Measurements from ENCODE around the gene LHFPL2.
A peak's percentile ranks its signal among the peaks of the same experiment; 100 is the strongest.
"Not testable (repeated sequence)": the region's sequence is repeated elsewhere in the genome, so short reads cannot be mapped to it uniquely, and the experiment has no call there.

LHFPL2 gene

GRCh38 chr5:78648359-78649210 is at the start of gene LHFPL2:
Gene LHFPL2 (minus strand): TSS chr5:78648772. CDS start chr5:78510213, 138,559 bp downstream.
- no peak for DNase-seq (ENCODE audit: low read depth)

GRCh38 chr5:78696637-78697036 is 48.1 kb upstream of the LHFPL2 start:
- DNase-seq (ENCODE audit: low read depth) = no peak

- DNase-seq (ENCODE audit: low read depth) = not testable (repeated sequence)
Observed at GRCh38 chr5:78696052-78696451, 47.5 kb upstream of the LHFPL2 start.

GRCh38 chr5:78693339-78693738 is 44.8 kb upstream of the LHFPL2 start:
- DNase-seq (ENCODE audit: low read depth) = no peak

DNA sequence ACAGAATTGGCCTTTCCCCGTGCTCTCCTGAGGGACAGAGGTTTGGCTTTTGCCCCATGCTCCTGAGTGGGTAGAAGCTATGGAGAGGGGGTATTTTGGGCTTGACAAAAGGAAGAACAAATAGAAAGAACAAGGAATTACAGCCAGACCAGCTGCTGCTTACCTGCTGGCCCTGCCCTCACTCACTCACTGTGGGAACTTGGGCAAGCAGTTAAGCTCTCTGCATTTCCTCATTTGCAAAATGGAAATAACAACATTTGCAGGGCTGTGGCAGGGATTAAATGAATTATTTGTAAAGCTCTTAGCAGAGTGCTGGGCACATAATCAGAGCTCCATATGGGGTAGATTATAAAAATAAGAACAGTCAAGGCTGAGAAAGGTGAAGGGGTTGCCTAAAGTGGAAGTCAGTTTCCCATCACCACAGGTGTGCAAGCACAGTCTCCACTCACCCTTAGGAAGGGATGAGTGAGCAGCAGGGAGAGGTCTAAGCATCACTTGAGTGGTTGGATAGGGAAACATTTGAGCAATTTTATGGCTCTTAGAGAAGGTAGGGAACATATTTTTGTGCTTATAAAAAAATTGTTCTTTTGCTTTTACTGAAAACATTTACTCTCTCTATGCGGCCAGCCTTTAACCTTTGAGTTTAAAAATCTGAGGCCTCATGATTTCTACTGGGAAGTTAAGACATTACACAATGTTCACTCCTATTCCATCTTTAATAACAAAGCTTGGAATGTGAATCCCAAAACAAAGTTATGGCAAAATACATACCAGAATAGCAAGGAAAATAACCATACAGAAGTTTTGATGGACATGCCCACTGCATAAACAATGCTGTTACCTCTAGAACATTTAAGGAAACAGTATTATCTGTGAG is 42.8 kb upstream of the LHFPL2 start:
- no peak for DNase-seq (ENCODE audit: low read depth)

- no peak for DNase-seq (ENCODE audit: low read depth)
Observed at GRCh38 chr5:78690253-78690972, 41.8 kb upstream of the LHFPL2 start.

DNA sequence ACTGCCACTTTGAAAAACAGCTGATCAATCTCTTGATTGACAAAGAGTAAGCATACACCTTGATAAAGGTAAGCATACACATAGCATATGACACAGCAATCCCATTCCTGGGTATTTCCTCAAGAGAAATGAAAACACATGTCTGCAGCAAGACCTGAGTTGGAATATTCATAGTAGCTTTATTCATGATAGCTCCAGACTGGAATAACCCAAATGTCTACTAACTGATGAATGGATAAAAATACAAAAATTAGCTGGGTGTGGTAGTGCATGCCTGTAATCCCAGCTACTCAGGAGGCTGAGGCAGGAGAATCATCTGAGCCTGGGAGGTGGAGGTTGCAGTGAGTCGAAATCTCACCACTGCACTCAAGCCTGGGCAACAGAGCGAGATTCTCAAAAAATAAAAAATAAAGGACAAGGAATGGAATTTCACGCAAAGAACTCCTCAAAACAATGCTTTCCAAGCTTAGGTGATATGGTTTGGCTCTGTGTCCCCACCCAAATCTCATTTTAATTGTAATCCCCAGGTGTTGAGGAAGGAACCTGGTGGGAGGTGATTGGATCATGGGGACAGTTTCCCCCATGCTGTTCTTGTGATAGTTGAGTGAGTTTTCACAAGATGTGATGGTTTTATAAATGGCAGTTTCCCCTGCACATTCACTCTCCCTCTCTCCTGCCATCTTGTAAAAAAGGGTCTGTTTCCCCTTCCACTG is 41.1 kb upstream of the LHFPL2 start:
- DNase-seq (ENCODE audit: low read depth) = no peak

- not testable (repeated sequence) for DNase-seq (ENCODE audit: low read depth)
Observed at GRCh38 chr5:78687514-78687913, 38.9 kb upstream of the LHFPL2 start.

GRCh38 chr5:78683905-78684304 is 35.3 kb upstream of the LHFPL2 start:
- DNase-seq (ENCODE audit: low read depth) = not testable (repeated sequence)

- DNase-seq (ENCODE audit: low read depth) = no peak
Observed at GRCh38 chr5:78679905-78680304, 31.3 kb upstream of the LHFPL2 start.

- DNase-seq (ENCODE audit: low read depth) = peak; percentile 83
Observed at GRCh38 chr5:78677777-78678668, 29.5 kb upstream of the LHFPL2 start.

DNA sequence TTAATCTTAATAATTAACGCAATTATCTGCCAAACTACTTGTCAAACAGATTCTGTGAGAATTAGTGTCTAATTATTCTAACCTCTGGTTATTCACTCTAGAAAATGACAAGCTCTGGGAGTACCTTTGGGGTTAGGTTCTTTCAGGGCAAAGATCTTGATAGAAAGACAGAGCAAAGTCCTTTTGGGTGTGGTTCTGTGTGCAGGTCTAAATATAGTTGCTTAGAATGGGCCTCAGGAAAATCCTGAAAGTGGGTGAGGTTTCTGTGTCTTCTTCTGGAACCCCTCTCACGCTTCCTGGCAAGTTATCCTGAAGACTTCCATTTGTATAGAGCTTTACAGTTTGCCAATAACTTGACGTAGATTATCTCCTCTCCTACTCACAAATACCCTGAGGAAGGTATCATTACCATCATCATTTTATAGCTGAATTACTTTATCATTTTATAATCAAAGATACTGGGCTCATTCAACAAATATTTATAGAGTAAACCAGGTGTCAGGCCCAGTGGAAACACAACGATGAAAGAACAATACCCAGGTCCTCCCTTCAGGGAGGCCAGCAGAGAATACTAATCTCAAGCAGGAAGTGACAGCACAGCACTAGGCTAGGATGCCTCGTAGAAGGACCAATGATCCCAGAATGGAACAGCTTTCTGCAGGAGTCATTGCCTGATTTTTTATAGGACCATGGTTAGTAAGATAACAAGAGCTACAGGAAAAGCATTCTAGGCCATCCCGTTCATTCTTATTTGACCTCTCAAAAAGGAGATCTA is 27.6 kb upstream of the LHFPL2 start:
- DNase-seq (ENCODE audit: low read depth) = no peak

DNA sequence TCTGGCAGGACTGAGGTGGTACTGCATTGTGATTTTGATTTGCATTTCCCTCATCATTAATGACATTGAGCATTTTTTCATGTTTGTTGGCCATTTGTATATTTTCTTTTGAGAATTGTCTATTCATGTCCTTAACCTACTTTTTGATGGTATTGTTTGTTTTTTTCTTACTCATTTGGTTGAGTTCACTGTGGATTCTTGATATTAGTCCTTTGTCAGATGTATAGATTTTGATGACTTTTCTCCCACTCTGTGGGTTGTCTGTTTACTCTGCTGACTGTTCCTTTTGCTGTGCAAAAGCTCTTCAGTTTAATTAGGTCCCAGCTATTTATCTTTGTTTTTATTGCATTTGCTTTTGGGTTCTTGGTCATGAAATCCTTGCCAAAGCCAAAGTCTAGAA is 25.3 kb upstream of the LHFPL2 start:
- not testable (repeated sequence) for DNase-seq (ENCODE audit: low read depth)

DNA sequence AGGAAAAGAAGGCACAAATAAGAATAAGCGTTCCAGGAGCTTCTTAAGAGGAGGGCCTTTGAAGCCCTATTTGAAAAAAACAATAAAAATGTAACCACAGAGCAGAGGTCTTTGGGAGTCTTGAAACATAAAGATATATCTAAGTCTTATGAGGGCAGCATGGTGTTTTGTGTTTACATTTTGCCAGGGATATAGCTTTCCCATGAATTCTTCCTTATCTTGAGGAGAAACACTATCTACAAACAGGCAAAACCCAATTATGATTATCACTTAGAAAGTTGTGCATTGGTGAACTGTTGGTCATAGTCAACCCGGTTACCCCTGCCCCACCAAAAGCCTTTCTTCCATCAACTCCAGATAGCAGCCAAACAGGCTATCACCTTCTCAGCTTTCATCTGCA is 23.6 kb upstream of the LHFPL2 start:
- no peak for DNase-seq (ENCODE audit: low read depth)

DNA sequence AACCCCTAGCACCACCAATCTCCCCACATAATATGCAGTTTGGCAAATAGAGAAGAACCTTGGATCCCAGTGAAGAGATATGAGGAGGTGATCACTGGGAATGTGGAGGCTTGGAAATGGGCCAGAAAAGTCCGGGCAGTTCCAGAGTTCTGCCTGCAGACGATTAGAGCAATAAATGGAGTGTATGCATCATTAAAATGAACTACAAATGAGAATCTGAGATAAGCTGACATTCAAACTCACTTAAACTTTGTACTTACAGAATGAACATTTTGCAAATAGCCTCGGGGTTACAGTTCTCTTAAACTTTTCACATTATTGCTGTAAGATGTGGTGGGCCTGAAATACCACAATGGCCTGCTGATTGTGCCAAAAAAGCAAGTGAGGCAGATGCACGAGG is 23.0 kb upstream of the LHFPL2 start:
- DNase-seq (ENCODE audit: low read depth) = no peak

DNA sequence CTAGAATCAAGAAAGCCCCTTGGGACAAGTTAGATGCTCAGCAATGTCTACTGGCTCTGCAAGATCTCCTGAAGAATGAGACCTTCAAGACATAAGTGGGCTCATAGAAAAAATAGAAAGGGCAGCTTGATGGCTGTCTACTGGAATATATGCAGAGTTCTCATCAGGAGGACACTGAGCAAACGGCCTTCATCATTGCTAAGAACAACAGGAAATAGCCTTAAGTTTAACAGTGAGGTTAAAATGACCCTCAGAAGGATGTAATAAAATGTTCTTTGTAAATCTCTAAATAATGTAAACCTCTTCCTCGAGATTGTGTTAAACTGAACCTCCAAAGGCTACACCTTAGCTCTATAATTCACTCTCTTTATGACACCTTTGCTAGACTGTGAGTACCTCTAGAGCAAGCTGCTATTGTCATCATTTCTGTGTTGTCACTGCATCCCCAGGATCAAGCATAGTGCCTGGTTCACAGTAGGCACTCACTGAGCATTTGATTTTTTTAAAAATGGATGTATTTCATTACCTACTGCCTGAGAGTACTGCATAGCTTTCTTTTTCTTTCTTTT is 22.2 kb upstream of the LHFPL2 start:
- no peak for DNase-seq (ENCODE audit: low read depth)

DNA sequence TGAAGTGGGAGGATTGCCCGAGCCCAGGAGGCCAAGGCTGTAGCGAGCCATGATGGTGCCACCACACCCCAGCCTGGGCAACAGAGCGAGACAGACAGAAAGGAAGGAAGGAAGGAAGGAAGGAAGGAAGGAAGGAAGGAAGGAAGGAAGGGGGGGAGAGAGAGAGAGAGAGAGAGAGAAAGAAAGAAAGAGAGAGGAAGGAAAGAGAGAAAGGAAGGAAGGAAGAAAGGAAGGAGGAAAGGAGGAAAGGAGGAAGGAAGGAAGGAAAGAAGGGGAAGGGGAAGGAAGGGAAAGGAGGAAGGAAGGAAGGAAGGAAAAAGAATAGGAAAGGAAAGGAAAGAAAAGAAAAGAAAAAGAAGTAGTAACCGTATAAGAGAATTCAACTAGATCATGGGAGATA is 20.8 kb upstream of the LHFPL2 start:
- no peak for DNase-seq (ENCODE audit: low read depth)

DNA sequence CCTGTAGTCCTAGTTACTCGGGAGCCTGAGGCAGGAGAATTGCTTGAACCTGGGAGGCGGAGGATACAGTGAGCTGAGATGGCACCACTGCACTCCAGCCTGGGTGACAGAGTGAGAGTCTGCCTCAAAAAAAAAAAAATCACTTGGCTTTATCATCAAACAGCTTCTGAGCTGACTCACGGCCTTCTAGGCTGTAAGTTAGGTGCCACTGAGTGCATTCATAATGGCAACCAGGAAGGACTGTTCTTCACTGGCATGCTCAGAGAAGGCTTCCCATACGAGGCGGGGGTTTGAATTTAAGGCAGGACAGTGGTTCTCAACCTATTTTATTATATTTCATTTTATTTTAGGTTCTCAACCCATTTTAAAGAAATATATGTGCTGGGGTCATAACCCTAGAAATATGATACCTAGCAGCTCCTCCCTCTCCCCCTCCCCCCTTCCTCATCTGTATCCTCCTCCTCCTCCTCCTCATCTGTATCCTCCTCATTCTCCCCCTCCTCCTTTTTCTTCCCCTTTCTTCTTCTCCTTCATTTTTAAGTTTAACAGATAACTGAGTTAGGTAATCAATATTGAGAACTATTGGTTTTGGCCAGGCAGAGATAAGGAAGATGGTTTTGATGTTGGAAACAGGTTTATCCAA is 19.0 kb upstream of the LHFPL2 start:
- DNase-seq (ENCODE audit: low read depth) = no peak

GRCh38 chr5:78666975-78667374 is 18.4 kb upstream of the LHFPL2 start:
- not testable (repeated sequence) for DNase-seq (ENCODE audit: low read depth)
